Endothelial cell of umbilical vein (primary cell): Measurements from ENCODE around the gene ZC3H15. TPM values are rescaled to one million over a fixed set of nuclear protein-coding genes. Genes with fewer than 3 reads are reported as not detected.

Source experiments
- BruUV-seq: library from RNA; stranded (reverse); fragments of 400-500 nt; replicated peaks from 2 replicates; lab custom pipeline; 2021; lab: Mats Ljungman, UMichigan
- CTCF ChIA-PET: fragments of 300-600, 350-600 bp; sonication (Branson Sonifier 250); formaldehyde crosslinking; loops from one replicate; lab custom pipeline; 2021; ENCODE audit warnings: antibody characterized with exemption, inconsistent platforms; lab: Charles Lee
- POLR2A ChIA-PET: fragments of 300-600, 350-600 bp; sonication (Branson Sonifier 250); formaldehyde crosslinking; loops from one replicate; lab custom pipeline; 2021; ENCODE audit warnings: antibody characterized with exemption, inconsistent platforms; lab: Charles Lee
- DNase-seq: peaks from one replicate; pipeline ENCODE4 v3.0.0-alpha.2; 2011; ENCODE audit warnings: low read depth, low spot score
- FAIRE-seq: peaks from 2 replicates; lab custom pipeline; 2011; peaks lifted over from hg19 to GRCh38; lab: Jason Lieb, UNC
- H2AFZ ChIP-seq: 2 replicates; pipeline ENCODE4 v1.6.0; 2012; ENCODE audit warnings: low read depth, low read length, control low read depth, inconsistent platforms
- H3K27ac ChIP-seq: 2 replicates; pipeline ENCODE4 v1.5.1; 2011; ENCODE audit warnings: low read depth, mild to moderate bottlenecking, control low read depth, low read length, moderate library complexity; ENCODE audit not compliant: insufficient read depth
- H3K27me3 ChIP-seq, 2 experiments: 2 replicates each; pipeline versions ENCODE4 v1.6.0 to v1.6.1; 2011; ENCODE audit warnings: low read length in 2 of 2, mixed read lengths in 1 of 2; ENCODE audit not compliant: control insufficient read depth in 2 of 2, insufficient read depth in 2 of 2
- H3K36me3 ChIP-seq, 2 experiments: 2 replicates in 1 of 2; 3 replicates in 1 of 2; pipeline ENCODE4 v1.5.1; 2011; ENCODE audit warnings: low read length in 2 of 2, mild to moderate bottlenecking in 1 of 2, moderate library complexity in 1 of 2; ENCODE audit not compliant: control insufficient read depth in 2 of 2, insufficient read depth in 2 of 2; ENCODE audit errors: extremely low read depth in 1 of 2
- H3K4me1 ChIP-seq: 3 replicates; pipeline ENCODE4 v1.5.1; 2011; ENCODE audit warnings: mild to moderate bottlenecking, low read length; ENCODE audit not compliant: control insufficient read depth, insufficient read depth; ENCODE audit errors: extremely low read depth
- H3K4me2 ChIP-seq: 2 replicates; pipeline ENCODE4 v1.6.1; 2011; ENCODE audit warnings: low read length, control low read depth, mixed read lengths; ENCODE audit not compliant: insufficient read depth
- H3K4me3 ChIP-seq, 3 experiments: fragments of 200-600 bp in 1 of 3; sonication (generic), shearing (Covaris generic) in 1 of 3; replicated peaks in 1 of 3; 2 replicates each; pipeline ENCODE4 v1.5.1; 2011 to 2016; ENCODE audit warnings: control low read depth in 3 of 3, low read length in 3 of 3, mild to moderate bottlenecking in 2 of 3, inconsistent platforms in 1 of 3, low read depth in 1 of 3, moderate library complexity in 1 of 3; ENCODE audit not compliant: insufficient read depth in 1 of 3
- H3K79me2 ChIP-seq: 2 replicates; pipeline ENCODE4 v1.6.0; 2012; ENCODE audit warnings: low read length, inconsistent platforms; ENCODE audit not compliant: control insufficient read depth, insufficient read depth
- H3K9ac ChIP-seq: replicated peaks from 2 replicates; pipeline ENCODE3; 2011; ENCODE audit warnings: low read length, control low read depth; ENCODE audit not compliant: insufficient read depth; ENCODE audit errors: extremely low read depth
- H3K9me1 ChIP-seq: replicated peaks from 3 replicates; pipeline ENCODE4 v1.6.0; 2011; ENCODE audit warnings: mild to moderate bottlenecking, low read length; ENCODE audit not compliant: control insufficient read depth, insufficient read depth; ENCODE audit errors: extremely low read depth
- H3K9me3 ChIP-seq: replicated peaks from 2 replicates; pipeline ENCODE4 v1.5.1; 2012; ENCODE audit warnings: low read length, inconsistent platforms; ENCODE audit not compliant: control insufficient read depth, insufficient read depth
- H4K20me1 ChIP-seq: replicated peaks from 2 replicates; pipeline ENCODE3; 2011; ENCODE audit warnings: mild to moderate bottlenecking, low read length; ENCODE audit not compliant: control insufficient read depth, insufficient read depth; ENCODE audit errors: extremely low read depth
- CTCF ChIP-seq, 2 donors: IDR thresholded peaks; 1 replicate in 1 of 2; 2 replicates in 1 of 2; pipeline ENCODE4 v1.5.1; 2011; ENCODE audit warnings: low read length in 2 of 2, mild to moderate bottlenecking in 2 of 2, moderate library complexity in 2 of 2, control low read depth in 1 of 2, inconsistent platforms in 1 of 2, low read depth in 1 of 2; ENCODE audit not compliant: insufficient read depth in 1 of 2; ENCODE audit errors: extremely low read depth in 1 of 2
- EZH2 ChIP-seq: IDR thresholded peaks from 2 replicates; pipeline ENCODE4 v1.6.1; 2012; ENCODE audit warnings: borderline replicate concordance, low read depth, mild to moderate bottlenecking, moderate library complexity, low read length, inconsistent platforms; ENCODE audit not compliant: severe bottlenecking
- FOS ChIP-seq: IDR thresholded peaks from 2 replicates; pipeline ENCODE4 v1.6.1; 2011; ENCODE audit warnings: mild to moderate bottlenecking, low read length, moderate library complexity, borderline replicate concordance; ENCODE audit not compliant: insufficient read depth
- GATA2 ChIP-seq: IDR thresholded peaks from 2 replicates; pipeline ENCODE4 v1.7.0; 2011; ENCODE audit warnings: low read depth, mild to moderate bottlenecking, moderate library complexity, mixed read lengths, low read length; ENCODE audit not compliant: insufficient read length, insufficient read depth
- JUN ChIP-seq: IDR thresholded peaks from 2 replicates; pipeline ENCODE4 v1.6.1; 2011; ENCODE audit warnings: borderline replicate concordance, low read depth; ENCODE audit not compliant: insufficient read length, insufficient read depth
- MAX ChIP-seq: IDR thresholded peaks from 2 replicates; pipeline ENCODE4 v1.6.1; 2011; ENCODE audit not compliant: insufficient read depth, insufficient read length
- MYC ChIP-seq: IDR thresholded peaks from one replicate; pipeline ENCODE4 v1.6.1; 2011; ENCODE audit warnings: mild to moderate bottlenecking, low read depth, low read length
- POLR2A ChIP-seq: IDR thresholded peaks from 2 replicates; pipeline ENCODE4 v1.6.1; 2012; ENCODE audit warnings: low read depth, mild to moderate bottlenecking, control low read depth, low read length
- POLR2AphosphoS5 ChIP-seq: IDR thresholded peaks from 2 replicates; pipeline ENCODE4 v1.6.1; 2012; ENCODE audit warnings: low read depth, mild to moderate bottlenecking, control low read depth, low read length, moderate library complexity; ENCODE audit not compliant: insufficient read depth
- dilution Hi-C: fragments of 300-500 bp; cut with MboI; formaldehyde crosslinking; loops from one replicate; pipeline ENCODE4 v1.15.0; 2019; ENCODE audit warnings: low sequenced_read_pairs; ENCODE audit not compliant: extremely low pct_ligation_motif_present
- intact Hi-C: fragments of 100-400 bp; cut with micrococcal nuclease; formaldehyde crosslinking; loops from one replicate; pipeline ENCODE4 v1.10.0; 2022
- polyA plus RNA-seq, 4 experiments: library from polyadenylated mRNA; depleted of rRNA in 3 of 4; stranded (reverse) in 3 of 4; unstranded in 1 of 4; fragments of >200 nt; gene quantifications; 2 replicates each; pipeline versions ENCODE4 v1.2.1 to v1.2.3, GENCODE V29; 2011 to 2012; ENCODE audit warnings: missing spikeins in 1 of 4
- total RNA-seq: library from RNA; stranded (reverse); gene quantifications from 2 replicates; pipeline ENCODE4 v1.2.3, GENCODE V29; 2021

ZC3H15 gene
- total and polyA plus RNA-seq, 2 donors (not counting 3 experiments of a cell fraction or from before 2014, with no cell fraction given) = 24.1 to 65.1 TPM

- no peaks in the 10 kb centered on the region for H3K9me3 ChIP-seq
- peaks cover 19% of the 10 kb centered on the region for H3K4me1 ChIP-seq
- peak overlapping the region; percentile 94 for H3K9ac ChIP-seq
- FAIRE-seq (peak; percentile 31), DNase-seq (peak; percentile 68)
- peak overlapping the region; percentile 89 for H3K27ac ChIP-seq
- ChIA-PET CTCF (interaction anchor here (0.5 to 1.4 kb wide), 2 partner anchors 16 to 157 kb away, joined by 3 to 6 read pairs; no protein-coding TSS in a partner anchor), POLR2A (no interaction called here)
- peaks cover 58% of the 10 kb centered on the region for H3K79me2 ChIP-seq
- intact Hi-C loops = loop anchor here (1.0 to 5.0 kb wide), 5 partner anchors 47 to 1805 kb away; partner anchors contain the start of genes GULP1 and ITGAV
- H3K36me3 ChIP-seq = no peaks in the 10 kb centered on the region
- TF ChIP-seq POLR2AphosphoS5 (no peak), POLR2A (no peak), MYC (no peak), JUN (no peak), GATA2 (no peak), EZH2 (no peak), CTCF (IDR thresholded peaks at IDR 0.05; ENCODE audit: extremely low read depth in 1 of 2, insufficient read depth in 1 of 2, low read depth in 1 of 2, low read length in 2 of 2) (no peak), FOS (no peak), MAX (no peak)
- H3K9me1 ChIP-seq = no peaks in the 10 kb centered on the region
- H3K27me3 ChIP-seq = no peaks in the 10 kb centered on the region
- dilution Hi-C loops = no loop called here
- peaks cover 14% of the 10 kb centered on the region for H4K20me1 ChIP-seq
- BruUV-seq = TSS peak; percentile 46
- H3K4me2 ChIP-seq = peak overlapping the region; percentile 95
- peak overlapping the region; percentile 1 for H2AFZ ChIP-seq
- H3K4me3 ChIP-seq = peak overlapping the region; percentile 71 to 98 (median 84)
Measured at GRCh38 chr2:186486651-186487647, 889 bp downstream of the ZC3H15 start.
